ENCODE measurements around the gene KCNJ2.

Gene KCNJ2

DNA sequence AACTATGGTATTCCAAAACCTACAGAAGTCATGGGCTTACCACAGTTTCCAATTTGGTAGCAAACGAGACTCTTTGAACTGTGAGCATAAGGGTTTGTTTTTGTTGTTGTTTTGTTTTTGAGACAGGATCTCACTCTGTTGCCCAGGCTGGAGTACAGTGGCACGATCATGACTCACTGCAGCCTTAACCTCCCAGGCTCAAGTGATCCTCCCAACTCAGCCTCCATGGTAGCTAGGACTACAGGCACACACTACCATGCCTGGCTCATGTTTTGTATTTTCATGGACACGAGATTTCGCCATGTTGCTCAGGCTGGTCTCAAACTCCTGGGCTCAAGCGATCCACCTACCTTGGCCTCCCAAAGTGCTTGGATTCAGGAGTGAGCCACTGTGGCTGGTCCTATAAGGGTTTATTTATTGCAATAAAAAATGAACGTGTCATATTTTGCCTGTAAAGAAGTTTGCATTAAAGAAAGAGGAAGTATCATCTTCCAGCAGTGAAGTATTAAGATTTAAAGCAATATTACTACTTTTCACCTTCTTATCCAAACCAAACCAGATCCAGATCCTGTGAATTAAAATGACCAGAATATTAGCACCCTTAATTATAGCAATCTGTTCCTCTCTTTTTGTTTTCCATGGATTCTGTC is 37.2 kb downstream of the KCNJ2 start:
- H3K4me3 ChIP-seq (replicated peaks; ENCODE audit: low read depth, low read length) = no peak overlapping the region
- TF ChIP-seq, protein P1, sequence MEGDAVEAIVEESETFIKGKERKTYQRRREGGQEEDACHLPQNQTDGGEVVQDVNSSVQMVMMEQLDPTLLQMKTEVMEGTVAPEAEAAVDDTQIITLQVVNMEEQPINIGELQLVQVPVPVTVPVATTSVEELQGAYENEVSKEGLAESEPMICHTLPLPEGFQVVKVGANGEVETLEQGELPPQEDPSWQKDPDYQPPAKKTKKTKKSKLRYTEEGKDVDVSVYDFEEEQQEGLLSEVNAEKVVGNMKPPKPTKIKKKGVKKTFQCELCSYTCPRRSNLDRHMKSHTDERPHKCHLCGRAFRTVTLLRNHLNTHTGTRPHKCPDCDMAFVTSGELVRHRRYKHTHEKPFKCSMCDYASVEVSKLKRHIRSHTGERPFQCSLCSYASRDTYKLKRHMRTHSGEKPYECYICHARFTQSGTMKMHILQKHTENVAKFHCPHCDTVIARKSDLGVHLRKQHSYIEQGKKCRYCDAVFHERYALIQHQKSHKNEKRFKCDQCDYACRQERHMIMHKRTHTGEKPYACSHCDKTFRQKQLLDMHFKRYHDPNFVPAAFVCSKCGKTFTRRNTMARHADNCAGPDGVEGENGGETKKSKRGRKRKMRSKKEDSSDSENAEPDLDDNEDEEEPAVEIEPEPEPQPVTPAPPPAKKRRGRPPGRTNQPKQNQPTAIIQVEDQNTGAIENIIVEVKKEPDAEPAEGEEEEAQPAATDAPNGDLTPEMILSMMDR (IDR thresholded peaks at IDR 0.05; ENCODE audit: low read depth, low read length, missing control alignments) = no peak
- DNase-seq (ENCODE audit: extremely low read depth, low read depth) = no peak

DNA sequence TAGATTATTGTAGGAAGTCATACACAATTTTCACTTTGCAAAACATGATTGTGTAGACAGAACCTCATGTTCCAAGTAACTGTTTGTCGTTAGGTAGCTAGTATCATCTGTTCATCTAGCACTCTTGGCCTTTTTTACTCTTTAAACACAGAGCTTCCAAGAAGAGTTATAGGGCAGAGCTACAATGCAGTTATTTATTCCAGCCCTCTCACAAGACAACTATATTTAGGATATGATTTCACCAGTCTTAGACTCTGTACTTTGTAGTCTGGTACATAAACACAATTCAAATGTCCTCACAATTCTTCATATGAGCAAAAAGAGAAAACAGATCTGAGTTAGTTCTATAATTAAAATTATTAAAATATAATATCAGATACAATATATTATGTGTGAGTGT is 37.9 kb downstream of the KCNJ2 start:
- TF ChIP-seq, protein P1 (IDR thresholded peaks at IDR 0.05; ENCODE audit: low read depth, low read length, missing control alignments) = no peak
- H3K4me3 ChIP-seq (replicated peaks; ENCODE audit: low read depth, low read length) = no peak overlapping the region
- no peak for DNase-seq (ENCODE audit: extremely low read depth, low read depth)

DNA sequence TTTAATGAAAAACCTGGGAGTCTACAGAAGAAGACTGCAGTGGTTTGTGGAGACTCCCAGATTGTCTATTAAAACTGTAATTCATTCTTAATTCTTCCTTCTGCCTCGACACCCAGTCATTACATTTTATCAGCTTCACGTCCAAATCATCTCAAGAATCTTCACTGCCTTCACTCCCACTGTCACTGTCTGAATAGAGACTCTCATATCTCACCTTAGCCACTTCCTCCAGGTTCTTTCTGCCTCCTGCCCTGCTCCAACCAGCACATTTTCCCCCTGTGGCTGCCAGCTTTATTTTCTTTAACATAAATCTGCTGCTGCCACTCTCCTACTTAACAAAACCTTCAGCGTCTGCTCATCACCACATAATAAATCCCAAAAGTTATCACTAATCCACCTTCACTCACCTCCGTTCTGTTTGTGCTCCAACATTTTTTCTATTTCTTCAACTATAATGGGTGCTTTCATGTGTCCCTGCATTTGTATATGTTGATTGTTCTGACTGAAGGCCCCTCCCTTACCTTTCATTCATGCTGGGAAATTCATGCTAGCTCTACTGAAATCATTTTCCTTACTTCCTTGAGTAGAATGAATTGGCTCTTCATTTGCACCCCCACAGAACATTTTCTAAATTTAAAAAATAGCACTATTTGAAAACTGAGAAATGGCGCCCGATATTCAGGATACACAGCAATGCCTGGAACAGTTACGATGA is 38.9 kb downstream of the KCNJ2 start:
- TF ChIP-seq, protein P1 (IDR thresholded peaks at IDR 0.05; ENCODE audit: low read depth, low read length, missing control alignments) = no peak
- DNase-seq (ENCODE audit: extremely low read depth, low read depth) = no peak
- H3K4me3 ChIP-seq (replicated peaks; ENCODE audit: low read depth, low read length) = no peak overlapping the region

GRCh38 chr17:70208825-70209555 is 39.7 kb downstream of the KCNJ2 start:
- DNase-seq (ENCODE audit: extremely low read depth, low read depth) = no peak

GRCh38 chr17:70215656-70216055 is 46.3 kb downstream of the KCNJ2 start:
- no peak overlapping the region for H3K4me3 ChIP-seq (replicated peaks; ENCODE audit: low read depth, low read length)
- DNase-seq (ENCODE audit: extremely low read depth, low read depth) = no peak
- TF ChIP-seq, protein P1 (IDR thresholded peaks at IDR 0.05; ENCODE audit: low read depth, low read length, missing control alignments) = no peak

More at GRCh38 chr17:70208825-70209555, 39.7 kb downstream of the KCNJ2 start:
- H3K4me3 ChIP-seq (replicated peaks; ENCODE audit: low read depth, low read length) = no peak overlapping the region
- TF ChIP-seq, protein P1 (IDR thresholded peaks at IDR 0.05; ENCODE audit: low read depth, low read length, missing control alignments) = no peak

GRCh38 chr17:70217571-70217970 is 48.2 kb downstream of the KCNJ2 start:
- TF ChIP-seq, protein P1 (IDR thresholded peaks at IDR 0.05; ENCODE audit: low read depth, low read length, missing control alignments) = no peak
- no peak overlapping the region for H3K4me3 ChIP-seq (replicated peaks; ENCODE audit: low read depth, low read length)
- no peak for DNase-seq (ENCODE audit: extremely low read depth, low read depth)

Data from HFF-Myc (cell line).